GM10266 (cell line): ENCODE measurements around the gene C1QC.

ENCODE experiments used
- DNase-seq: peaks from one replicate; pipeline ENCODE4 v3.0.0; 2012; ENCODE audit errors: extremely low spot score
- TF ChIP-seq, protein P1 (sequence below): IDR thresholded peaks from 2 replicates; pipeline ENCODE4 v1.5.1; 2012; ENCODE audit warnings: mild to moderate bottlenecking, low read depth; ENCODE audit not compliant: control insufficient read depth, insufficient read depth; ENCODE audit errors: missing control alignments

Gene C1QC

DNA sequence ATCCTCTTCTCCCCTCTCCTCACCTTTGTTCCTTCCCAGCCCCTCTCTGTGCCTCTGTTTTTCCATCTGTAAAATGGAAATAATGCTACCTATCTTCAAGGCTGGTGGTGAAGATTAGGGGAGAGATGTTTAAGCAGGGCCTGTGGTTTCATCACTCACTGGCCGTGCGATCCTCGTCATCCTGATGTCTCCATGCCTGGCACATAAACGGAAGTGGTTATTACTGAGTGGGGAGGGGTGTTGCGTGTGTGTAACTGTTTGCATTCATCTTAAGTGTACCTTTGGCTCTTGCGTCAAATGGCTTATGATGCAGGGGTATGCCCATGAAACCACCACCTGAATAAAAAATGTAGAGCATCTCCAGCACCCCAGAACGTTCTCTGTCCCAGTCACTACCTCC is 24.2 kb upstream of the C1QC start:
- TF ChIP-seq, protein P1, sequence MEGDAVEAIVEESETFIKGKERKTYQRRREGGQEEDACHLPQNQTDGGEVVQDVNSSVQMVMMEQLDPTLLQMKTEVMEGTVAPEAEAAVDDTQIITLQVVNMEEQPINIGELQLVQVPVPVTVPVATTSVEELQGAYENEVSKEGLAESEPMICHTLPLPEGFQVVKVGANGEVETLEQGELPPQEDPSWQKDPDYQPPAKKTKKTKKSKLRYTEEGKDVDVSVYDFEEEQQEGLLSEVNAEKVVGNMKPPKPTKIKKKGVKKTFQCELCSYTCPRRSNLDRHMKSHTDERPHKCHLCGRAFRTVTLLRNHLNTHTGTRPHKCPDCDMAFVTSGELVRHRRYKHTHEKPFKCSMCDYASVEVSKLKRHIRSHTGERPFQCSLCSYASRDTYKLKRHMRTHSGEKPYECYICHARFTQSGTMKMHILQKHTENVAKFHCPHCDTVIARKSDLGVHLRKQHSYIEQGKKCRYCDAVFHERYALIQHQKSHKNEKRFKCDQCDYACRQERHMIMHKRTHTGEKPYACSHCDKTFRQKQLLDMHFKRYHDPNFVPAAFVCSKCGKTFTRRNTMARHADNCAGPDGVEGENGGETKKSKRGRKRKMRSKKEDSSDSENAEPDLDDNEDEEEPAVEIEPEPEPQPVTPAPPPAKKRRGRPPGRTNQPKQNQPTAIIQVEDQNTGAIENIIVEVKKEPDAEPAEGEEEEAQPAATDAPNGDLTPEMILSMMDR: no peak
- no peak for DNase-seq

GRCh38 chr1:22619798-22620197 is 23.6 kb upstream of the C1QC start:
- no peak for DNase-seq
- TF ChIP-seq, protein P1: no peak

- DNase-seq: no peak
- TF ChIP-seq, protein P1: no peak
These were observed 21.7 kb upstream of the C1QC start for GRCh38 chr1:22621761-22622160.

DNA sequence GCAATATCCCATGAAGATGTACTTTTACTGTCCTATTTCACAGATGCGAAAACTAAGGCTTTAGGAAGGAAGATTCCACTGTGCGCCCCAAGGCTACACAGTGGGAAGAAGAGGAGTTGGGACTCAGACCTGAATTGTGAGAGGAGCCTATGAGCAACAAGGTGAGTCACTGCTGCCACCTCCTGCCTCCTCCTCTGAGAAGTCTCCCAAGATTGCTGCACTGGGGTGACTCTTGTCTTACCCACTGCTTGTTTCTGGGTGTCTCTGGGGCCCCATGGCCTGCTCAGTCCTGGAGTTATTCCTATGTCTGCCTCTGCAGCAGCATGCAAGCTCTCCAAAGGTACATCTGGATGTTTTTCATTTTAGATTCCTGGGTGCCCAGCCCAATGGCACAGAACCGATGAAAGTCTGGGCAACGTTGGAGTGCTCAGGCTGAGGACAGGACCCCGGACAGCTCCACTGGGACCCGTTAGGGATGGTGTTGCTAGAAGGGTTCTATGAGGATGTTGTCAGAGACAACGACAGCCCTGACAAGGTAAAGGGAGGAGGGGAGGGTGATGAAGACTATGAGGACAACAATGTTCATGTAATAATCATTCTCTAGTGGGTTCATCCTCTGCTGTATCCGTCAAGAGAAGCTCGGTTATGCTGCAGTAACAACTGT is 18.0 kb upstream of the C1QC start:
- TF ChIP-seq, protein P1: no peak
- no peak for DNase-seq

GRCh38 chr1:22626237-22627157 is 16.9 kb upstream of the C1QC start:
- DNase-seq: no peak
- TF ChIP-seq, protein P1: no peak

- TF ChIP-seq, protein P1: no peak
- DNase-seq: no peak
These were observed 16.1 kb upstream of the C1QC start for GRCh38 chr1:22627331-22627730.
